ENCODE measurements around the gene PIEZO1. TPM values are rescaled to one million over a fixed set of nuclear protein-coding genes. Genes with fewer than 3 reads are reported as not detected.

The PIEZO1 gene, protein sequence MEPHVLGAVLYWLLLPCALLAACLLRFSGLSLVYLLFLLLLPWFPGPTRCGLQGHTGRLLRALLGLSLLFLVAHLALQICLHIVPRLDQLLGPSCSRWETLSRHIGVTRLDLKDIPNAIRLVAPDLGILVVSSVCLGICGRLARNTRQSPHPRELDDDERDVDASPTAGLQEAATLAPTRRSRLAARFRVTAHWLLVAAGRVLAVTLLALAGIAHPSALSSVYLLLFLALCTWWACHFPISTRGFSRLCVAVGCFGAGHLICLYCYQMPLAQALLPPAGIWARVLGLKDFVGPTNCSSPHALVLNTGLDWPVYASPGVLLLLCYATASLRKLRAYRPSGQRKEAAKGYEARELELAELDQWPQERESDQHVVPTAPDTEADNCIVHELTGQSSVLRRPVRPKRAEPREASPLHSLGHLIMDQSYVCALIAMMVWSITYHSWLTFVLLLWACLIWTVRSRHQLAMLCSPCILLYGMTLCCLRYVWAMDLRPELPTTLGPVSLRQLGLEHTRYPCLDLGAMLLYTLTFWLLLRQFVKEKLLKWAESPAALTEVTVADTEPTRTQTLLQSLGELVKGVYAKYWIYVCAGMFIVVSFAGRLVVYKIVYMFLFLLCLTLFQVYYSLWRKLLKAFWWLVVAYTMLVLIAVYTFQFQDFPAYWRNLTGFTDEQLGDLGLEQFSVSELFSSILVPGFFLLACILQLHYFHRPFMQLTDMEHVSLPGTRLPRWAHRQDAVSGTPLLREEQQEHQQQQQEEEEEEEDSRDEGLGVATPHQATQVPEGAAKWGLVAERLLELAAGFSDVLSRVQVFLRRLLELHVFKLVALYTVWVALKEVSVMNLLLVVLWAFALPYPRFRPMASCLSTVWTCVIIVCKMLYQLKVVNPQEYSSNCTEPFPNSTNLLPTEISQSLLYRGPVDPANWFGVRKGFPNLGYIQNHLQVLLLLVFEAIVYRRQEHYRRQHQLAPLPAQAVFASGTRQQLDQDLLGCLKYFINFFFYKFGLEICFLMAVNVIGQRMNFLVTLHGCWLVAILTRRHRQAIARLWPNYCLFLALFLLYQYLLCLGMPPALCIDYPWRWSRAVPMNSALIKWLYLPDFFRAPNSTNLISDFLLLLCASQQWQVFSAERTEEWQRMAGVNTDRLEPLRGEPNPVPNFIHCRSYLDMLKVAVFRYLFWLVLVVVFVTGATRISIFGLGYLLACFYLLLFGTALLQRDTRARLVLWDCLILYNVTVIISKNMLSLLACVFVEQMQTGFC (N-terminal part only)
- 117 TPM for total RNA-seq

GRCh38 chr16:88785106-88785924 lies at the start of gene PIEZO1:
Gene PIEZO1, minus strand, starts transcription at chr16:88785220. Its CDS starts 256 bp downstream, at chr16:88784964.

DNA sequence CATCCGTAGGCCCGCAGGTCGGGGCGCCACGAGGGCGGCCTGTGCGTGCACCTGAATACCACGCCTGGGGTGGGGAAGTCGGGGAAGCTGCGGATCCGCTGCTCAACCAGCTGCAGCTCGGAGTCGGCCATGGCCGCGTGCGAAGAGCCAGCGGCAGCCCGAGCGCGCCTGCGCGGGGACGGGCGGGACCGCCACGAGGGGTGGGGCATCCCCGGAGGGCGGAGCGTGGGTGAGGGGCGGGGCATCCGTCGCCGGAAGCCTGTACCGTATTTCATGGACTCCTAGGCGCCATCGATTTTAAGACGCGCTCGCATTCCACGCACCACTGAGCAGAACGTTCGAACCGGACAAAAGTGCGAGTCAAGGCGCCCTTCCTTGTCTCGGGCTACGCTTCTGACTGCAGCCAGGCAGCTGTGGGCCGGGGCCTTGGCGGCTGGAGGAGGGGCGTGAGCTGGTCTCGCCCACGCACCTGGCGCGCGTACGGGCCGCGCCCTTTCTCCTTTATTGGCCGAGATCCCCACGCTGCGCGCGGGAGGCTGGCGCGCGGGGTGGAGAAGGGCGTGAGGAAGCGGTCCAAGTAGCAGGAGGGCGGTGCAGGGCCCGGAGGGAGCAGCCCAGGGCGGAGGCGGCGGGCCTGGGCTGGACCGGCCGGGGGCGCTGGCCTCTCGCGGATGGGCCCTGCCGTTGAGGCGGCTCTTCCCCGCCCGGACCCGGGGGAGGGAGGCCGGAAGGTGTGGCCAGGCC lies 26.9 kb upstream of the PIEZO1 start, which contains the start of gene APRT:
TSS of gene APRT (minus strand) at position 160 of the 744 bp plus-strand sequence. CDS start at position 131, 29 bp downstream.

GRCh38 chr16:88803264-88803987 lies 18.4 kb upstream of the PIEZO1 start, which contains the start of gene CDT1:
Gene CDT1, plus strand, starts transcription at chr16:88803789. Its CDS starts 43 bp downstream, at chr16:88803832.

DNA sequence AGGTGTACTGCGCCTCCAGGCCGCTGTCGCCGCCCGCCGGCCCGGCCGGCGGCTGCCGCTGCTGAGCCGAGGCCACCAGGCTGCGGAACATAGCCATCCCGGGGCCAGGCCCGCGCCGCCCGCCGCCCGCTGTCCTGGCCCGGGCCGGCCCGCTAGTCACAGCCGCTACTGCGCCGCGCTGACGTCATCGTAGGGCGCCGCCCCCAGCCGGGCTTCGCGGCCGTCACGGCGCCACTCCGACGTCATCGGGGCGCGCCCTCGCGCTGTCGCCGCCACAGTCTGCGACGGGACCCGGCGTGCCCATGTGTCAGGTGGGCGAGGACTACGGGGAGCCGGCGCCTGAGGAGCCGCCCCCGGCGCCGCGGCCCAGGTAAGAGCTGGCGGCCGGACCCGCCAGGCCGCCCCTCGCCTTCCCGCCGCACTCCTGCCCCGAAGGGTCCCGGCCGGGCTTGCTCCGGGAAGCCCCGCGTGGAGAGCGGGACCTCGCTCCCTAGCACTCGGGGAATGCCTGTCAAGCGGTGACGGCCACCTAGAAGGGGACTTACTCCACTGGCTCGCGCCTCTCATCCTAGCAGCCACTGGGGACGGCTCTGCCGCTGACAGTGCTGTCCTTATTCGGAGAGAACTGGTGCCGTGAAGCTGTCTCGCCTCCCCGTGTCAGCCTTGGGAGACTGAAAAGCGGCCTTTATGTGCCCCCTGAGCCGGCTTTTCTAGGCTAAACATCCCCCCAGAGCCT lies 78.6 kb downstream of the PIEZO1 start, which contains the start of the genes CTU2 and RNF166:
TSS of gene CTU2 (plus strand) at position 275 of the 736 bp plus-strand sequence. CDS start at position 303, 28 bp downstream.
TSS of gene RNF166 (minus strand) at position 180 of the 736 bp plus-strand sequence. CDS start at position 97, 83 bp downstream.

GRCh38 chr16:88686439-88687253 lies 98.4 kb downstream of the PIEZO1 start, which contains the start of gene SNAI3:
Gene SNAI3, minus strand, starts transcription at chr16:88686507. Its CDS starts 101 bp downstream, at chr16:88686406.

Other genes with a start within 250 kb of the PIEZO1 start
- 21.1 TPM for gene ZC3H18, start 214.8 kb downstream of the PIEZO1 start, total RNA-seq
- gene IL17C, start 146.6 kb downstream of the PIEZO1 start, total RNA-seq = 0.35 TPM
- gene CYBA, start 134.2 kb downstream of the PIEZO1 start, total RNA-seq = 130 TPM
- gene MVD, start 122.1 kb downstream of the PIEZO1 start, total RNA-seq = 31.6 TPM
- gene SNAI3, start 98.7 kb downstream of the PIEZO1 start, total RNA-seq = 8.2 TPM
- 26.6 TPM for gene RNF166, start 78.8 kb downstream of the PIEZO1 start, total RNA-seq
- gene CTU2, start 78.7 kb downstream of the PIEZO1 start, total RNA-seq = 12.0 TPM
- gene CDT1, start 18.6 kb upstream of the PIEZO1 start, total RNA-seq = 19.7 TPM
- gene APRT, start 26.7 kb upstream of the PIEZO1 start, total RNA-seq = 65.5 TPM
- gene GALNS, start 71.7 kb upstream of the PIEZO1 start, total RNA-seq = 25.5 TPM
- 38.4 TPM for gene TRAPPC2L, start 71.9 kb upstream of the PIEZO1 start, total RNA-seq
- gene PABPN1L, start 81.4 kb upstream of the PIEZO1 start, total RNA-seq = not detected
- 4.4 TPM for gene CBFA2T3, start 192.0 kb upstream of the PIEZO1 start, total RNA-seq

Measured in metanephros (tissue), 1 donor.